PC-9 (cell line): ENCODE results near the gene CANX.

ENCODE experiments used
- CTCF ChIP-seq: fragments of 200-600 bp; sonication (generic); conservative IDR thresholded peaks from 2 replicates; pipeline ENCODE4 v1.6.1; 2017; ENCODE audit warnings: mixed run types, antibody characterized with exemption, mild to moderate bottlenecking, moderate library complexity
- EZH2 ChIP-seq: fragments of 200-600 bp; sonication (generic); IDR thresholded peaks from 2 replicates; pipeline ENCODE4 v1.8.0; 2017; ENCODE audit warnings: antibody characterized with exemption, low read depth

GRCh38 chr5:179727106-179727505 is 28.3 kb downstream of the CANX start:
- TF ChIP-seq CTCF (no peak), EZH2 (no peak)
